GM19455 (cell line): ENCODE measurements around the gene RASL10B.

Experiments used
- ATAC-seq: cut with Tn5 transposase; IDR thresholded peaks from one replicate; pipeline ENCODE4 v1.9.1; 2021; ENCODE audit not compliant: unreplicated experiment

The RASL10B gene

DNA sequence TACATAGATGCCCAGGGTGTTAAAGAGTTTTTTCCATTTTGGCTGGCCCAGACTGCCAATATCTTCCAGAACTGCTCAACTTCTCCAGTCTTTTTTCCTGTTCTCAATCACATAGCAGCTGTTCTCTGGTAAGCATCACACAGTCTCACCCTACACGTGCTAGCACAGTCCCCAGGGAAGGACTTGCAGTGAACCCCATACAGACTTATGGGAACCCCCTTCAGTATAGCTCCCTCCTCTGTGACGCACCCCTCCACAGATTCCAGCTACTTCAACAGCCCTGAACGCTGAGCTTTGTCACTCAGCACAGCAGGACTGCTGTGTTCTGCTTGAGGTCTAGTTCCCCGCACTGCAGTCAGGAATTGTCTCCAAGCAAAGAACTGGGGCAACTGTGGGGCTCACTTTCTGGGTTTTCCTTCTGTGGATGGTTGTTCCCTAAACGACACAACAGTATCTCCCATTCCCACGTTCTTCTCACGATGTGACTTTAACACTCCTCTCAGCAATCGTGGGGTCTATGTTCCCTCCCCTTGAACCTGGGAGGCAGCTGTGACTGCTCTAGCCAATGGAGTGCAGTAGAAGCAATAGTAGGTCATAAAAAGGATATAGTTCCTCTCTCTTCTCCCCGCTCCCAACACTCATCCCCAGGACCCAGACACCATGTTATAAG, 60.4 kb downstream of the RASL10B start:
- no peak for ATAC-seq
